A549 treated with ZK216348 at 1 μM for 4 hours (cell line): ENCODE measurements around the gene FAM234A. TPM values are rescaled to one million over a fixed set of nuclear protein-coding genes. Genes with fewer than 3 reads are reported as not detected.

Experiments
- total RNA-seq: library from RNA; stranded (reverse); fragments of 200-300 nt; extraction: Qiagen RNA extraction; gene quantifications from 5 replicates; pipeline ENCODE4 v1.2.3, GENCODE V29; 2022; ENCODE audit warnings: low read depth

FAM234A gene, protein sequence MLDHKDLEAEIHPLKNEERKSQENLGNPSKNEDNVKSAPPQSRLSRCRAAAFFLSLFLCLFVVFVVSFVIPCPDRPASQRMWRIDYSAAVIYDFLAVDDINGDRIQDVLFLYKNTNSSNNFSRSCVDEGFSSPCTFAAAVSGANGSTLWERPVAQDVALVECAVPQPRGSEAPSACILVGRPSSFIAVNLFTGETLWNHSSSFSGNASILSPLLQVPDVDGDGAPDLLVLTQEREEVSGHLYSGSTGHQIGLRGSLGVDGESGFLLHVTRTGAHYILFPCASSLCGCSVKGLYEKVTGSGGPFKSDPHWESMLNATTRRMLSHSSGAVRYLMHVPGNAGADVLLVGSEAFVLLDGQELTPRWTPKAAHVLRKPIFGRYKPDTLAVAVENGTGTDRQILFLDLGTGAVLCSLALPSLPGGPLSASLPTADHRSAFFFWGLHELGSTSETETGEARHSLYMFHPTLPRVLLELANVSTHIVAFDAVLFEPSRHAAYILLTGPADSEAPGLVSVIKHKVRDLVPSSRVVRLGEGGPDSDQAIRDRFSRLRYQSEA
- total RNA-seq: 35.5 to 52.7 TPM (median 48.7 TPM) in 5 replicates

DNA sequence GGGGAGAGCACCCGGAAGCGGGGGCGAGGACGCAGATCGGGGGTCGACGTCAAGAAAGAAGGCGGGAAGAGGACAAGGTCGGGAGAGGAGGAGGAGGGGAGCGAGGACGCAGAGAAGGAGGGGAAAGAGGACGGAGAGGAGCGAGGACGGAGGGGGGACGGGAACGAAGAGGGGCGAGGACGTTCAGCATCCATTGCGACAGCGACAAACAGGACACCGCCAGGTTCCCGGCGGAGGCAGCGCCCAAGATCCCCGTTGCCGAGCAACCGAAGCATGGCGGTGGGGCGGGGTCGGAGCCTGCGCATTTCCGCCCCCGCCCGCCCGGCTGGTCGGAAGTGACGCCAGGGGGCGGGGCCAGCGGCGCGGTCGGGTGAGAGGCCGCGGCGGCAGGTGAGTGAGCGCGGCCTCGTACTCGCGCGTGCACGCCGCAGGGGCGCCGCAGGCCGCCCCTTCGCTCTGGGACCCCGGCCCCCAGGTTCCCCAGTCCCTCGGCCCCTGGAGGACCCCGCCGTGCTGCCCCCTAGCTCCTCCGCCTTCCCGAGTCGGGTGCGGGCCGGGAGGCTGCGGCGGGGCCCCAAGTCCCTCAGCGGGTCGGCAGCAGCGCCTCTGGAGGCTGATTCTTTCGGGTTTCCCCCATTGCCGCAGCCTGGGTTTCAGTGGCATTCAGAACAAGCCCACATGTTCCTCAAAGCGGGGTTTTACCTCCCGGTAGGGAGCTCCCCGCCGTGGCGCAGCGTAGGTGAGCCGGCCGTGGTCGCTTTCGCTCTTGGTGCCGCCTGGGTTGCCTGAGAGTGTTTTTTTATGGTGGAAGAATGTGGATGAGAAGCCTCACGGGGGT, at the start of gene FAM234A:
Gene FAM234A (plus strand): TSS at position 354 of the 838 bp plus-strand sequence. CDS start 19,593 bp downstream, outside the sequence.

DNA sequence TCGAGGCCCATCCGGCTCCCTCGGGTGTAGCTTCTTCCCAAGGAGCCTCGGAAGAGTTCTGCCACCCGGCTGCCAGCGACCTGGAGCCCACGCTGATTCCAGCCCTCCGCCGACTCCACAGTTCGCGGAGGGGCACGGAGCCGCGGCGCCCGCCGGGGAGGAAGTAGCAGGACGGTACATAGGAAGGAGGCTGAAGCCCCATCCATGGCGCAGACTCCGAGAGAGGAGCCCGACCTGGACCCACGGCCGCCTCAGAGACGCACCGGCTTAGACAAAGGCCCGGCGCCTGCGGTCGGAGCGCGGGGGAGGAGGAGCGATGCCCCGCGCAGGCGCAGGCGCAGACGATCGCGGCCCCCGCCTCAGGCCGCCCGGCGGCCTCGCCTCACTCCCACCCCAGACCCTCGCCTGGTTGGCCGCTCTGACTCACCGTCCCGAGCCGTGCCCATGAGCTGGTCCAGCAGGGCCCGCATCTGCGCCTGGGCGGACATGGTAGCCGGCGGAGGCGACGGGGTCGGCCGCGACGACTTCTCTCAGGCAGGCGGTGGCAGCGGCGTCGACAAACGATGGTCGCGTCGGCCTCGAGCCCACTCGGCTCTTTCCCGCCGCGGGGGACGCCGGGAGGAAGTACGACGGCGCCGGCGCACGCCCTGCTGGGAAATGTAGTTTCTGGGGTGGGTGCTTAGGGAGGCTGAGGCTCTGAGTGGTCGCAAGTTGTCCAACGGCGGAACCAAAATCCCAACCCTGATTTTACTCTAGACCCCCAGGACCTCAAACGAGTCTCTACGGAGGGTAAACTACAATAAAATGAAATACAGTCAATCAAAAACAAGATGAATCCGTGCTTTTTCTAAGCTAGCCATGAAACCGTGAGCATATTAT, 5.5 kb upstream of the FAM234A start, which contains the start of gene LUC7L:
Gene LUC7L (minus strand): TSS at position 598 of the 879 bp plus-strand sequence. CDS start 110 bp downstream, at position 488.

DNA sequence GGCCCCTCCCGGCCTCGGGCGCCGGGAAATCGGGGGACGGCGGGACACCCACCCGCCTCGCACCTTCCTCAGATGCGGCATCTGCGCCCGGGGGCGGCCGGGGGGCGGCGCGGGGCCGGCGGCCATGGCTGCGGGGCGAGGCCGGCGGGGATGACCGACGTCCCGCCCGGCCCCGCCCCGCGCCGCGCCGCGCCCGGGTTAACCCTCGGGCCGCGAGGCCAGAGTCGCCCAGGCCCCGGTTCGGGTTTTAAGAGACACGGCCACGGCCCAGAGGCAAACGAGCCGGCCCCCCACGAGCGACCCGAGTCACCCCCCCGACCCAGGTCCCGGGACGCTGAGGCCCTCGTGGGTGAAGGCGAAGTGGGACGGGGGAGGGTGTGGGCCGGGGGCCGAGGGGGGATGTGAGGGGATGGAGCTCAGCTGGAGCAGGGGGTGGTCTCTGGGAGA, 41.2 kb downstream of the FAM234A start, which contains the start of gene RGS11:
Gene RGS11 (minus strand): TSS at position 159 of the 447 bp plus-strand sequence. CDS start 33 bp downstream, at position 126.

DNA sequence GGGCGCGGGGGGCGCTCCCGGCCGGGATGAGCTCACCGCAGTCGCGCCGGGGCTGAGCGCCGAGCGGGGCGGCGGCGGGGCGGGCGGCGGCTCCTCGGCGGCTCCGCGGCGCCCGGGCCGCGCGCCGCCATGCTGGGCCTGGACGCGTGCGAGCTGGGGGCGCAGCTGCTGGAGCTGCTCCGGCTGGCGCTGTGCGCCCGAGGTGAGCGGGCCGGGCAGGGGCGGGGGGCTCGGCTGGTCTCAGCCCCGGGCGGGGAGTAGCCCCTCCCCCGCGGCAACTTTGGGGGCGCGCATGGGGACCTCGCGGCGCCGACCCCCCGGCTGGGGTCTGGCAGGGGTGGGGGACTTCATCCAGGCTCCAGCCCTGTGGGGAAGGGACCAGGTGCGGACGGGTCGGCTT, 45.9 kb downstream of the FAM234A start, which contains the start of gene ARHGDIG:
Gene ARHGDIG (plus strand): TSS at position 40 of the 400 bp plus-strand sequence. CDS start 90 bp downstream, at position 130.

DNA sequence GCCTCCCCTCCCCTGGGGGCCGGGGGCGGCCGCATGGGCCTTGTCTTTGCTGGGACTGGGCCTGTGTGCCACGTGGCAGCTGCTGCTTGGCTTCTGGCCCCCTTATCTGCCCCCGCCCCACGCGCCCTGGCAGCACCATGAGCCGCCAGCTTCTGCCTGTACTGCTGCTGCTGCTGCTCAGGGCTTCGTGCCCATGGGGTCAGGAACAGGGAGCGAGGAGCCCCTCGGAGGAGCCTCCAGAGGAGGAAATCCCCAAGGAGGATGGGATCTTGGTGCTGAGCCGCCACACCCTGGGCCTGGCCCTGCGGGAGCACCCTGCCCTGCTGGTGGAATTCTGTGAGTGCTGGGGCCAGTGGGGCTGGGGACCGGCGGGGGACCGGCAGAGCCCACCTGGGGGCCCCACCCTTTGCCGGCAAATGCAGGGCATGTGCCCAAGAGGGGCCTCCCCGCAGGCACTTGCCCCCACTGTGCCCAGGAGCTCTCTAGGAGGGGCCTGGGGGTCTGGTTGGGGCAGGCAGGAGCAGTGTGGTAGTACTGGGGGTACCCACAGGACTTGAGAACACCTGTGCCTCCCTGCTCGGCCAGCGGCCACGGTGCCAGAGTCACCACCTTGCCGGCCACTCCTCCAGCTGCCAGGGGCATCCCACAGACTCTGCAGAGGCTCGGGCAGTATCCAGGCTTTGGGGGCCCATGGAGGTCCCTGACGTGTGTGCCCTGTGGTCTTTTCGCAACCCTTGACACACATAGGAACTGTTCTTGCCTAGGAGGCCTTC, 48.6 kb downstream of the FAM234A start, which contains the start of gene PDIA2:
Gene PDIA2 (plus strand): TSS at position 132 of the 773 bp plus-strand sequence. CDS start 6 bp downstream, at position 138.

Other genes with a start within 250 kb of the FAM234A start
- 34.4 to 41.4 TPM (median 38.2 TPM) in 5 replicates for gene POLR3K, start 181.2 kb upstream of the FAM234A start, total RNA-seq
- gene SNRNP25, start 181.0 kb upstream of the FAM234A start, total RNA-seq: 61.3 to 80.5 TPM (median 71.6 TPM) in 5 replicates
- gene RHBDF1, start 162.2 kb upstream of the FAM234A start, total RNA-seq: 15.9 to 34.2 TPM (median 28.7 TPM) in 5 replicates
- gene MPG, start 156.6 kb upstream of the FAM234A start, total RNA-seq: 41.1 to 78.5 TPM (median 65.7 TPM) in 5 replicates
- gene NPRL3, start 96.1 kb upstream of the FAM234A start, total RNA-seq: 17.4 to 33.4 TPM (median 29.2 TPM) in 5 replicates
- not detected in 5 replicates for gene HBZ, start 82.2 kb upstream of the FAM234A start, total RNA-seq
- not detected in 5 replicates for gene HBM, start 68.8 kb upstream of the FAM234A start, total RNA-seq
- 0.79 TPM in 1 of 5 replicates, not detected in the others for gene HBA2, start 61.9 kb upstream of the FAM234A start, total RNA-seq
- 0.93 to 2.3 TPM (median 1.6 TPM) in 5 replicates for gene HBA1, start 58.1 kb upstream of the FAM234A start, total RNA-seq
- gene HBQ1, start 54.4 kb upstream of the FAM234A start, total RNA-seq: 4.3 to 9.0 TPM (median 7.2 TPM) in 5 replicates
- gene LUC7L, start 5.4 kb upstream of the FAM234A start, total RNA-seq: 39.5 to 57.0 TPM (median 47.1 TPM) in 5 replicates
- 2.2 to 7.1 TPM (median 4.4 TPM) in 5 replicates for gene RGS11, start 41.1 kb downstream of the FAM234A start, total RNA-seq
- 1.2 to 3.4 TPM (median 2.8 TPM) in 5 replicates for gene ARHGDIG, start 45.8 kb downstream of the FAM234A start, total RNA-seq
- gene PDIA2, start 48.3 kb downstream of the FAM234A start, total RNA-seq: 0.20 to 0.84 TPM (median 0.73 TPM) in 5 replicates
- 19.5 to 37.6 TPM (median 34.7 TPM) in 5 replicates for gene AXIN1, start 117.9 kb downstream of the FAM234A start, total RNA-seq
- 113 to 136 TPM (median 126 TPM) in 5 replicates for gene MRPL28, start 135.7 kb downstream of the FAM234A start, total RNA-seq
- gene PGAP6, start 147.2 kb downstream of the FAM234A start, total RNA-seq: 20.4 to 41.0 TPM (median 36.6 TPM) in 5 replicates
- 232 to 478 TPM (median 441 TPM) in 5 replicates for gene NME4, start 162.4 kb downstream of the FAM234A start, total RNA-seq
- 18.5 to 31.1 TPM (median 25.8 TPM) in 5 replicates for gene DECR2, start 167.1 kb downstream of the FAM234A start, total RNA-seq
- gene RAB11FIP3, start 190.8 kb downstream of the FAM234A start, total RNA-seq: 15.0 to 26.7 TPM (median 23.0 TPM) in 5 replicates